Neural progenitor cell (in vitro differentiated cells): ENCODE data around the gene ZNF672. TPM values are rescaled to one million over a fixed set of nuclear protein-coding genes. Genes with fewer than 3 reads are reported as not detected.

Experiments used
- DNase-seq: peaks from one replicate; pipeline ENCODE4 v3.0.0-alpha.2; 2016; ENCODE audit warnings: low spot score
- H2AFZ ChIP-seq: fragments of 200-600 bp; sonication (generic); replicated peaks from 2 replicates; pipeline ENCODE4 v1.6.1; 2016; ENCODE audit warnings: antibody characterized with exemption
- H3F3A ChIP-seq: fragments of 200-600 bp; sonication (generic); 2 replicates; pipeline ENCODE4 v1.6.1; 2016; ENCODE audit warnings: antibody characterized with exemption, low read depth
- H3K27ac ChIP-seq: fragments of 200-600 bp; sonication (generic); 2 replicates; pipeline ENCODE4 v1.5.1; 2016; ENCODE audit warnings: mild to moderate bottlenecking
- H3K27me3 ChIP-seq: fragments of 200-600 bp; sonication (generic); 2 replicates; pipeline ENCODE4 v1.6.1; 2016; ENCODE audit warnings: mild to moderate bottlenecking, moderate library complexity
- H3K36me3 ChIP-seq: fragments of 200-600 bp; sonication (generic); 2 replicates; pipeline ENCODE4 v1.5.1; 2016
- H3K4me1 ChIP-seq: fragments of 200-600 bp; sonication (generic); 2 replicates; pipeline ENCODE4 v1.6.1; 2016; ENCODE audit warnings: mixed run types
- H3K4me2 ChIP-seq: fragments of 200-600 bp; sonication (generic); 2 replicates; pipeline ENCODE4 v1.6.1; 2016
- H3K4me3 ChIP-seq: fragments of 200-600 bp; sonication (generic); 2 replicates; pipeline ENCODE4 v1.5.1; 2016
- H3K79me2 ChIP-seq: fragments of 200-600 bp; sonication (generic); 2 replicates; pipeline ENCODE4 v1.6.1; 2016; ENCODE audit warnings: low read depth
- H3K9ac ChIP-seq: fragments of 200-600 bp; sonication (generic); 2 replicates; pipeline ENCODE4 v1.6.1; 2016
- H3K9me3 ChIP-seq: fragments of 200-600 bp; sonication (generic); 2 replicates; pipeline ENCODE4 v1.5.1; 2016; ENCODE audit warnings: low read depth
- H4K20me1 ChIP-seq: fragments of 200-600 bp; sonication (generic); 2 replicates; pipeline ENCODE4 v1.6.1; 2016; ENCODE audit warnings: low read depth
- H3K27ac Mint-ChIP-seq: 3 replicates; pipeline ENCODE4 v1.8.0; 2021; ENCODE audit warnings: mixed read lengths
- H3K27me3 Mint-ChIP-seq: 2 replicates; pipeline ENCODE4 v1.8.0; 2022; ENCODE audit warnings: low read depth, mild to moderate bottlenecking, inconsistent platforms, moderate library complexity, mixed read lengths; ENCODE audit not compliant: insufficient read depth
- H3K36me3 Mint-ChIP-seq: 3 replicates; pipeline ENCODE4 v1.8.0; 2021; ENCODE audit warnings: mixed read lengths
- H3K4me1 Mint-ChIP-seq: 3 replicates; pipeline ENCODE4 v1.8.0; 2021; ENCODE audit warnings: mixed read lengths
- H3K4me3 Mint-ChIP-seq: 3 replicates; pipeline ENCODE4 v1.8.0; 2021; ENCODE audit warnings: mild to moderate bottlenecking, moderate library complexity, mixed read lengths
- H3K9me3 Mint-ChIP-seq: 3 replicates; pipeline ENCODE4 v1.8.0; 2020; ENCODE audit warnings: mixed read lengths
- EZH2 ChIP-seq: fragments of 200-600 bp; sonication (generic); IDR thresholded peaks from 2 replicates; pipeline ENCODE4 v1.6.1; 2017; ENCODE audit warnings: antibody characterized with exemption, mild to moderate bottlenecking, moderate library complexity
- EZH2phosphoT487 ChIP-seq: fragments of 200-600 bp; sonication (generic); IDR thresholded peaks from 2 replicates; pipeline ENCODE4 v1.6.1; 2017; ENCODE audit warnings: antibody characterized with exemption
- total RNA-seq: library from RNA; depleted of rRNA; stranded (reverse); fragments of >200 nt; gene quantifications from 2 replicates; pipeline ENCODE4 v1.2.3, GENCODE V29; 2015; ENCODE audit warnings: low replicate concordance
- TF ChIP-seq, protein P1 (sequence below): fragments of 200-600 bp; sonication (generic); IDR thresholded peaks from 2 replicates; pipeline ENCODE4 v1.5.1; 2017; ENCODE audit warnings: antibody characterized with exemption, mild to moderate bottlenecking

Gene ZNF672
- total RNA-seq, 1 donor from 2014 or later, result 16.9 TPM

DNA sequence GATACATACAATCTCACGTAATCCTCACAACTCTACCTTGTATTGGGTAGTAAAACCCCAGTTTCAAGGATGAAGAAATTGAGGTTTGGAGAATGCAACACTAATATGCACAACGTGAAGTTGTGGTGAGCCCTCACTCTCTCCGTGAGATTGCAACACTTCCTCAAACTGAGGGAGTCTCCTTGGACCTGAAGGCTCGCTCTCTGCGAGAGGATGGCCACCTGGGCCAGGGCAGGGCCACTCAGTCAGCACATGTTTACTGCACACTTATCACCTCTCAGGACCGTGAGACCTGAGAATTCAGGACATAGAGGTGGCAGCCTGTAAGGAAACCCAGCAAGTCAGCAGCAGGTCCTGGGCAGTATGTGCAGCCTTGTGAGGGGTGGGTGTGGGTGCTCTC is 21.0 kb upstream of the ZNF672 start:
- Histone ChIP-seq H3K9me3 (no peaks in the 10 kb centered on the region), H3K79me2 (peaks cover 35% of the 10 kb centered on the region), H3K4me1 (no peaks in the 10 kb centered on the region), H3K36me3 (no peaks in the 10 kb centered on the region), H4K20me1 (peaks cover 9% of the 10 kb centered on the region), H3K4me2 (no peak overlapping the region), H3K9ac (no peak overlapping the region), H3K4me3 (no peak overlapping the region), H3K27me3 (no peaks in the 10 kb centered on the region), H2AFZ (no peak overlapping the region), H3K27ac (no peak overlapping the region), H3F3A (no peaks in the 10 kb centered on the region)
- no peak overlapping the region for H3K27ac Mint-ChIP-seq
- no peaks in the 10 kb centered on the region for H3K9me3 Mint-ChIP-seq
- no peak overlapping the region for H3K4me3 Mint-ChIP-seq
- H3K27me3 Mint-ChIP-seq, result peaks cover 3% of the 10 kb centered on the region
- H3K36me3 Mint-ChIP-seq, result peaks cover 17% of the 10 kb centered on the region
- no peak for DNase-seq
- H3K4me1 Mint-ChIP-seq, result no peaks in the 10 kb centered on the region
- TF ChIP-seq, protein P1, sequence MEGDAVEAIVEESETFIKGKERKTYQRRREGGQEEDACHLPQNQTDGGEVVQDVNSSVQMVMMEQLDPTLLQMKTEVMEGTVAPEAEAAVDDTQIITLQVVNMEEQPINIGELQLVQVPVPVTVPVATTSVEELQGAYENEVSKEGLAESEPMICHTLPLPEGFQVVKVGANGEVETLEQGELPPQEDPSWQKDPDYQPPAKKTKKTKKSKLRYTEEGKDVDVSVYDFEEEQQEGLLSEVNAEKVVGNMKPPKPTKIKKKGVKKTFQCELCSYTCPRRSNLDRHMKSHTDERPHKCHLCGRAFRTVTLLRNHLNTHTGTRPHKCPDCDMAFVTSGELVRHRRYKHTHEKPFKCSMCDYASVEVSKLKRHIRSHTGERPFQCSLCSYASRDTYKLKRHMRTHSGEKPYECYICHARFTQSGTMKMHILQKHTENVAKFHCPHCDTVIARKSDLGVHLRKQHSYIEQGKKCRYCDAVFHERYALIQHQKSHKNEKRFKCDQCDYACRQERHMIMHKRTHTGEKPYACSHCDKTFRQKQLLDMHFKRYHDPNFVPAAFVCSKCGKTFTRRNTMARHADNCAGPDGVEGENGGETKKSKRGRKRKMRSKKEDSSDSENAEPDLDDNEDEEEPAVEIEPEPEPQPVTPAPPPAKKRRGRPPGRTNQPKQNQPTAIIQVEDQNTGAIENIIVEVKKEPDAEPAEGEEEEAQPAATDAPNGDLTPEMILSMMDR, result no peak
- TF ChIP-seq EZH2 (no peak), EZH2phosphoT487 (no peak)

DNA sequence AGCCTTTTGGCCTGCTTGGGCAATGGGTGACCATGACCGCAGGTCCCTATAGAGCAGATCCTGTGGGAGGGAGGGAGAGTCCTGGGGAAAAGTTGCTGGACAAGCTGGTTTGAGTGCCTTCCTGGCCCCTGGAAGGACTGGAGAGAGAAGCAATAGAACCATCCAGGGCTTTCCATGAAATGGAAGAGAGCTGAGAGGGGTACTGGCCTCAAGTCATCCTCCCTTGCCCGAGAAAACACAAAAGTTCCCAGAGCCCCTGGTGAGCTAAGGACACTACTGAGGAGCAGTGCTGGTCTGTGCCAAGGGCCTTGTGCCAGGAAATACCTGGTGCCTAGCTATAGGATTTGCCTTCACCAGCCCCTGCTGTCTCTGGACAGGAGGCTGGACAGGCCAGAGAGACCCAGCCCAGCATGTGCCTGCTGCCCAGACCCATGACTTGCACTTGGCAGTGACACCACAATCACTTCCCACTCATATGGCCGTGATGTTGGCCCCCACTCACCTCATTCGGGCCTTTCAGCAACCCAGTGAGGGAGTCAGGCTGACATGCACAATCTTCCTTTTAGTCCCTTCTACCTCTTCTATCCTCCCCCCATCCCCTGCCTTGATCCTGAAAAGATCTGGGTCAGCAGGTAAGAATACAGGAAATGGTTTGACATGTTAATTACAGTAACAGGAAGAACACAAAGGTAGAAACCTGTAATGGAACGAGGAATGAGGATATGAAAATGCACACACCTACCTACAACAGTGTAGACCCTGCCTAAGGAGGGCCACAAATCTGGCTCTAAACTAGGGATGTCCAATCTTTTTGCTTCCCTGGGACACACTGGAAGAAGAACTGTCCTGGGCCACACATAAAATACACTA is 19.3 kb upstream of the ZNF672 start:
- Histone ChIP-seq H3K27ac (no peak overlapping the region), H3K79me2 (peaks cover 52% of the 10 kb centered on the region), H3K36me3 (no peaks in the 10 kb centered on the region), H3F3A (no peaks in the 10 kb centered on the region), H4K20me1 (peaks cover 15% of the 10 kb centered on the region), H3K4me3 (no peak overlapping the region), H2AFZ (no peak overlapping the region), H3K9ac (no peak overlapping the region), H3K9me3 (no peaks in the 10 kb centered on the region), H3K4me1 (no peaks in the 10 kb centered on the region), H3K4me2 (no peak overlapping the region), H3K27me3 (no peaks in the 10 kb centered on the region)
- peaks cover 17% of the 10 kb centered on the region for H3K36me3 Mint-ChIP-seq
- peaks cover 6% of the 10 kb centered on the region for H3K4me1 Mint-ChIP-seq
- DNase-seq, result no peak
- TF ChIP-seq EZH2, result no peak
- TF ChIP-seq, protein P1, result no peak
- TF ChIP-seq EZH2phosphoT487, result no peak
- no peak overlapping the region for H3K4me3 Mint-ChIP-seq
- H3K9me3 Mint-ChIP-seq, result no peaks in the 10 kb centered on the region
- no peak overlapping the region for H3K27ac Mint-ChIP-seq
- peaks cover 3% of the 10 kb centered on the region for H3K27me3 Mint-ChIP-seq

DNA sequence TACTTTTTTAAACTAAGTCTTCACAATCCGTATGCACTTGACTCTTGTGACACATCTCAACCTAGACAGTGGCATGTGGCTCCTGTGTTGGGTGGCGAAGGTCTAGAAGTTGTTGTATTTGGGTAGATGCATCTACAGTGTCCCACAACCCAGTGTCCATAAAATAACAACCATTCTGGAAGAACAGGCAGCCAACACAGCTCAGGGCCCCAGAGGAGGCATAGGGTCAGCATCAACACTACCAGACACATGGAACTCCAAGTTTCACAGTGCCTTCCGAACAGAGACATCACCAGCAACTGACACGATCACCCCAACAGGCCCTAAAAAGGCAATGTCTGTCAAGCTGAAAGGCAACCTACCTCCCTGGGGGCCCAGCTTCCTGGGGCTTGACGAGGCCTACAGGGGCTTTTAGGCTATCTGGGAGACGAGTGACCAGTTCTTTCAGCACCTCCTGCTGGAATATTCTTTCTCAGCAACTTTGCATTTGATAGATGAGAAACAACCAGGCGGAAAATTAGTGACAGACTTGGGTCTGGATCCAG is 17.9 kb upstream of the ZNF672 start:
- Histone ChIP-seq H3K9me3 (no peaks in the 10 kb centered on the region), H3F3A (no peaks in the 10 kb centered on the region), H2AFZ (no peak overlapping the region), H3K36me3 (no peaks in the 10 kb centered on the region), H3K9ac (no peak overlapping the region), H3K4me3 (no peak overlapping the region), H3K4me1 (peaks cover 8% of the 10 kb centered on the region), H4K20me1 (peaks cover 15% of the 10 kb centered on the region), H3K79me2 (peaks cover 66% of the 10 kb centered on the region), H3K27me3 (no peaks in the 10 kb centered on the region), H3K27ac (no peak overlapping the region), H3K4me2 (no peak overlapping the region)
- H3K27ac Mint-ChIP-seq, result no peak overlapping the region
- no peaks in the 10 kb centered on the region for H3K9me3 Mint-ChIP-seq
- H3K4me3 Mint-ChIP-seq, result no peak overlapping the region
- H3K27me3 Mint-ChIP-seq, result peaks cover 3% of the 10 kb centered on the region
- peaks cover 18% of the 10 kb centered on the region for H3K4me1 Mint-ChIP-seq
- peaks cover 18% of the 10 kb centered on the region for H3K36me3 Mint-ChIP-seq
- no peak for TF ChIP-seq EZH2
- no peak for TF ChIP-seq EZH2phosphoT487
- TF ChIP-seq, protein P1, result no peak
- no peak for DNase-seq
